Left ventricle myocardium inferior (tissue), 1 donor: Measurements from ENCODE around the gene TTLL5. TPM values are rescaled to one million over a fixed set of nuclear protein-coding genes. Genes with fewer than 3 reads are reported as not detected.

ENCODE experiments used
- DNase-seq: peaks from one replicate; pipeline ENCODE4 v3.0.0-alpha.2; 2020
- H3K27ac ChIP-seq: fragments of 200-600 bp; replicated peaks from 2 replicates; pipeline ENCODE4 v1.8.0; 2021
- H3K27me3 ChIP-seq: fragments of 200-600 bp; 2 replicates; pipeline ENCODE4 v1.8.0; 2021; ENCODE audit warnings: low read depth
- H3K36me3 ChIP-seq: fragments of 200-600 bp; 2 replicates; pipeline ENCODE4 v1.8.0; 2021
- H3K4me1 ChIP-seq: fragments of 200-600 bp; 2 replicates; pipeline ENCODE4 v1.8.0; 2021
- H3K4me3 ChIP-seq: fragments of 200-600 bp; 2 replicates; pipeline ENCODE4 v1.8.0; 2021; ENCODE audit warnings: mild to moderate bottlenecking, moderate library complexity
- H3K9me3 ChIP-seq: fragments of 200-600 bp; replicated peaks from 2 replicates; pipeline ENCODE4 v1.8.0; 2021
- CTCF ChIP-seq: fragments of 200-600 bp; IDR thresholded peaks from 2 replicates; pipeline ENCODE4 v1.8.0; 2021; ENCODE audit warnings: antibody characterized with exemption, mild to moderate bottlenecking, borderline replicate concordance
- intact Hi-C: fragments of 100-400 bp; cut with micrococcal nuclease; formaldehyde crosslinking; loops from one replicate; pipeline ENCODE4 v1.11.0; 2022
- total RNA-seq: library from RNA; stranded (reverse); fragmentation: NEBNext Ultra II Directional; extraction: Animal tissue kit (Norgen Biotek cat#: 25700); gene quantifications from one replicate; pipeline ENCODE4 v1.2.1, GENCODE V29; 2021
- donor health status: DM: no; HTN: yes; CAD: no; lungs with severe emphysema.

TTLL5 gene
- total RNA-seq, 1 donor from 2014 or later = 16.3 TPM

- H3K9me3 ChIP-seq = no peaks in the 10 kb centered on the region
- peak overlapping the region; percentile 87 for H3K4me3 ChIP-seq
- no peak for DNase-seq
Measured at GRCh38 chr14:75977582-75977943, 316.5 kb downstream of the TTLL5 start.

GRCh38 chr14:75978249-75978731 is 317.2 kb downstream of the TTLL5 start:
- intact Hi-C loops = no loop called here
- no peak for TF ChIP-seq CTCF
- no peak for DNase-seq
- peaks cover 55% of the 10 kb centered on the region for H3K4me1 ChIP-seq
- no peaks in the 10 kb centered on the region for H3K27me3 ChIP-seq
- H3K27ac ChIP-seq = peak overlapping the region; percentile 95
- no peaks in the 10 kb centered on the region for H3K36me3 ChIP-seq
- H3K4me3 ChIP-seq = peak overlapping the region; percentile 87
- H3K9me3 ChIP-seq = no peaks in the 10 kb centered on the region

More at GRCh38 chr14:75977582-75977943, 316.5 kb downstream of the TTLL5 start:
- peaks cover 56% of the 10 kb centered on the region for H3K4me1 ChIP-seq
- H3K27me3 ChIP-seq = no peaks in the 10 kb centered on the region
- TF ChIP-seq CTCF = no peak
- no peak overlapping the region for H3K27ac ChIP-seq
- no peaks in the 10 kb centered on the region for H3K36me3 ChIP-seq
- intact Hi-C loops = no loop called here

- no peaks in the 10 kb centered on the region for H3K27me3 ChIP-seq
- peak overlapping the region; percentile 87 for H3K4me3 ChIP-seq
- no peaks in the 10 kb centered on the region for H3K9me3 ChIP-seq
- no peaks in the 10 kb centered on the region for H3K36me3 ChIP-seq
- peak overlapping the region; percentile 95 for H3K27ac ChIP-seq
- peak; percentile 63 for TF ChIP-seq CTCF
- no peak for DNase-seq
- intact Hi-C loops = no loop called here
- peaks cover 52% of the 10 kb centered on the region for H3K4me1 ChIP-seq
Measured at GRCh38 chr14:75979071-75979571, 318.1 kb downstream of the TTLL5 start.

GRCh38 chr14:75979648-75980565 is 318.9 kb downstream of the TTLL5 start:
- peak overlapping the region; percentile 95 for H3K27ac ChIP-seq
- H3K27me3 ChIP-seq = no peaks in the 10 kb centered on the region
- H3K36me3 ChIP-seq = no peaks in the 10 kb centered on the region
- no peak for DNase-seq
- H3K4me3 ChIP-seq = peak overlapping the region; percentile 87
- no peaks in the 10 kb centered on the region for H3K9me3 ChIP-seq
- peaks cover 58% of the 10 kb centered on the region for H3K4me1 ChIP-seq
- intact Hi-C loops = loop anchor here (5.0 to 10.0 kb wide), 2 partner anchors 73 to 265 kb away; no protein-coding TSS in a partner anchor
- TF ChIP-seq CTCF = no peak

- intact Hi-C loops = loop anchor here (5.0 to 10.0 kb wide), 2 partner anchors 74 to 266 kb away; no protein-coding TSS in a partner anchor
- Histone ChIP-seq H3K4me3 (peak overlapping the region; percentile 87), H3K9me3 (no peaks in the 10 kb centered on the region), H3K27ac (peak overlapping the region; percentile 95), H3K27me3 (no peaks in the 10 kb centered on the region), H3K36me3 (no peaks in the 10 kb centered on the region), H3K4me1 (peaks cover 67% of the 10 kb centered on the region)
- DNase-seq = no peak
- TF ChIP-seq CTCF = no peak
Measured at GRCh38 chr14:75980856-75981255, 319.8 kb downstream of the TTLL5 start.
